RPMI8226 (cell line): ENCODE measurements around the gene ADGRG7.

Experiments
- DNase-seq: peaks from one replicate; pipeline ENCODE4 v3.0.0-alpha.2; 2015

ADGRG7 gene

DNA sequence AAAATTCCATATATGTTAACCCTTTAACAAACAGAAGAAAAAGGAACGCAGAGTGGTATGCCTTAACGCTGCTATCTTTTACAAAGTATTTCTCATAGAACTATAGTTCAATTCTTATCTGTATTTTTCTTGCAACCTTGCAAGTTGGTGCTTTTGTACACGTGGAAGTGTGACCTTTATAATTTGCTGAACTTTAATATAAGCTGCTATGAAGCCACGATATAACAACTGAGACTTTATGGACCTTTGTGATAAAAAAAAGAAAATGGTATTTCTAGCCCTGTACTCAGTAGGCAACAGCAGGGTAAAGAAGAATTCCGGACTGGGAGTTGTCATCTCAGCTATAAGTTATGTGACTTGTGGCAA, 93.6 kb downstream of the ADGRG7 start:
- DNase-seq, result no peak

DNA sequence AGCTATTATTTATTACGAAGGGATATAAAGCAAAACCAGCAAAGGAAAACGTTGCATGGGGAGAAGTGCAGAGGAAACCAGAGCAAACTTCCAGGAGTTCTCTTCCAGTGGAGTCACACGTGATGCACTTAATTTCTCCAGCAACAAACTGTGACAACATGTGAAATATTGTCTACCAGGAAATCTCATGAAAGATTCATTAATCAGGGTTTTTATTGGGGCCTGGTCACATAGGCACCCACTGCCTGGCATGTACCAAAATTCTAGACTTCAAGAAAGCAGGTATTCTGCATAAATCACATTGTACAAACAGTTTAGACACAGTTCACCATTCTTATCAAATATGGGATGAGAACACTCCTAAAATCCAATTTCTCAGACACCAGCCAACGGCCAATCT, 94.5 kb downstream of the ADGRG7 start:
- no peak for DNase-seq

DNA sequence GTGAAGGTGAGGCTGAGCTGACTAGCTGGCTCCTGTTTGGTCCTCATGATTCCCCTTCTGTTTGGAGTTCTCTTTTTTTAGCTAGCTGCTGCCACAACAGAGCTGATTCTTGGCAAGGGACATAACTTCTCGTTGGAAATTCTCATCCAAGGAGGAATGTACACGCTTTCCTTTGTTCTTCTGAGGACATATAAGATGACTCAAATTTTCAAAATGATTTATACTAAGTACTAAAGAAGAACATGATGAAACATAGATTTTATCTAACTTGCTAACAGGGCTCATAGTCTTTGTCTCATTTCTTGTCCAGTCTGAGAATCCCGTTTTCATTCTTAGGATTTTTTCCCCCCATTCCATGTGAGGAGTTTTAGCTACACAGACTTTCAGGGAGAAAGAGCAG, 97.0 kb downstream of the ADGRG7 start:
- no peak for DNase-seq

DNA sequence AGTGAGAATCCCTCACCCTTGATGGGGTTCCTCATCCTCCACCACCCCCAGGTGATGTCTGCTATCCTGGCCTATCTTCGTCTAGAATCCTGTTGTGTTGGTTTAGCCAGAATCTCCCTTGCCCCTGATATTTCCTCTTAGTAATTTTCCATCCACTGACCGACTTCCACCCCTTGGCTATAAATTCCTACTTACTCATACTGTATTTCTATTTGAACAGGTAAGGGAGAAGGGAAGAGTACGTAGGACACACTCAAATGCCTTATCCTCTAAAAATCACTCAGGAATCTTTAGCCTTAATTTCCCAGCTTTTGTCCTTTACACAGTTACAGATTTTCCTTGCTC, 99.2 kb downstream of the ADGRG7 start:
- DNase-seq, result no peak

DNA sequence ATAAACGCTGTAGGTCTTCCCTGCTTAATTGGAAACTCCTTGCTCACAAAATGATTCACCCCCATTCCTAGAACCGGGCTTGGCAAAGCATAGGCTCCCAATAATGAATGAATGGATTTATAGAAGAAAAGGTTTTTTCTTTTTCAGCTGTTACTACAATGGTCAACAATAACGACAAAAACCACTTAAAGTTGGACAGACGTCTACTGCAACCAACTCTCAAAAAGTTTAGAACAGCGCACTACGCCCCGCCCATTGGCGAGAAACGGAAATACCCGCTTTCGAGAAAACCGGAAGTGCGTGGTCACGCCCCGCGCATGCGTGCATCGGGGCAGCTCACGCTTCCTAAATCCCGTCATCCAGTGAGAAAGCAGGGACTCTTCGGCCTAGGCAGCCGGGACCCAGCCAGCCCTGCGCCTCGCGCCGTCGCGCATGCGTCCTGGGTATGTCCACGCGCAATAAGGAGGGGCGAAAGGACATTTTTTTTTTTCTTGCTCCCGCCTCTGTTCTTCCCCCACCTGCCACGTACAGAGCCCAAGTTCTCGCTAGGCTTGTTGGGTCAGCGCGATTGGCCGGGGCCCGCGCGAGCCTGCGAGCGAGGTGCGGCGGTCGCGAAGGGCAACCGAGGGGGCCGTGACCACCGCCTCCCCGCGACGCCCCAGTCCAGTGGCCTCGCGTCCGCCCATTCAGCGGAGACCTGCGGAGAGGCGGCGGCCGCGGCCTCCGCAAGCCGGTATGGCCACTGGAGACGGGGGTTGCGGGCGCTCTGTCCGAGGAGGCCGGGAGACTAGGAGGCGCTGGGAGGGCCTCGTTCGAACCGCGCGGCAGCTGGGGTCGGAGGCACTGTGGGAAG, 99.8 kb downstream of the ADGRG7 start, which contains the start of gene TFG:
TFG (plus strand) TSS at position 506 of the 853 bp plus-strand sequence. CDS start 4,192 bp downstream, outside the sequence.
- DNase-seq, result peak; percentile 99

DNA sequence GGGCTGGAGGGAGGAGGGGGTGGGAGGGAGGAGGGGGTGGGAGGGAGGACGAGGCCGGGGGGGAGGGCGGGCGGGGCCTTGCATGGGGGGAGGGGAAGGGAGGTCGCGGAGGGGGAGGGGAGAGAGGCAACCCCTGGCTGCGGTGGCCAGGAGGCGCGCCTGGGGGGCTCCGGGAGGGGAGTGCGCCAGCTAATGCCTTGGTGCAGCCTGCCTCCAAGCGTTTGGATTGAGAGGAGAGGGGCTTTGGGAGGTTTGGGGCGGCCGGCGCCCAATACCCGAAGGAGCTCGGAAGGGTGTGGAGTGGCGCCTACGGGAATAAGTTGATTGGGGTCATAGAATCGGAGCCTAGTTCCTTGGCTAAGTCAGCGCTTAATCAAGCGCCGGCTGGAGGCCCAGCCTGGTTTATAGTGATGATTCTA, 100.5 kb downstream of the ADGRG7 start:
- peak; percentile 42 for DNase-seq

DNA sequence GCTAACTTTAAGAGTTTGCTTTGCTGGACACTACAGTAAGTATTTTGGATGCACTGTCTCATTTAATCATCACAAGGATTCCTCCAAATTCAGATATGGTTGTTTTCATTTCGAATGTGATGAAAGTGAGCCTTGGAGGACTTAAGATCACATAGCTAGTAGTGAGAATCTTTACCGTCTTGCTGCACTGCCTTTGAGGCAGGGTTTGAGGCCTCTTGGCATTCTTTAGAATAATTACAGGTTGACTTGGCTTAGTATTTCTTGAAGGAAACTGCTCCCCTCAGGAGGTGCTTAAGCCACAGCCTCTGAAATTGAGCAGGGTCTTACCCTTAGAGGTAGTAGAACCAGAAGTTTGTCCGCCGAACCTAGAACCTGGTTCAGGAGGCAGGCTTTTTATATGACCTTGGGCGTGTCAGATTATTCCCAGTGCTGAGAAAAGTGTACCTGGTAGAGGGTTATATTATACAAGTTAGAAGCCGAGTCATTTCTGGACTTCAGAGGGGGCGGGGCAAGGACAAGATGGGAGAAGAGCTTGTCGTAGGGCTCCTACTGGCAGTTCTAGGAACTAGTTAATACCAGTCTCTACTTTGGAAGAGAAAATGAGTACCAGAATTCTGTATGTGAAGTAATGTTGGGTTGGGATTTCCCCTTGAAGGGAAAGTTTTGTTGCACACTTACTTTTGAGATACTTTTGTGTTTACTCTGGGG, 101.0 kb downstream of the ADGRG7 start:
- peak; percentile 79 for DNase-seq

DNA sequence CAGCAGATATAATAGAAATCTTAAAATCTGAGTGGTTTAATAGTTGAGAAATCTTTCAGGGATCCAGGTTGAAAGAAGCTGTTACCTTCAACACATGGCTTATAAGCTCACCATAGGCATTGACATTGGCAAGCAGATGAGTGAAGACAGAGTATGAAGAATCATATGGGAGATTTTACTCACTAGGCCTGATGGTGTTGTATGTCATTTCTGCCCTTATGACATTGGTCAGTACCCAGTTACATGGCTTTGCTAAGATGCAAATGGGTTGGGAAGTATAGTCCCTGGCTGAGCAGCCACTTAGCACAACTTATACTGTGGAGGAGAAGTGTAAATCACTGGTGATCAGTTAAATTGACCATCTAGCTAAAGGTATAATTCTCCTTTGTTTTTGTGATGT, 105.8 kb downstream of the ADGRG7 start:
- no peak for DNase-seq

DNA sequence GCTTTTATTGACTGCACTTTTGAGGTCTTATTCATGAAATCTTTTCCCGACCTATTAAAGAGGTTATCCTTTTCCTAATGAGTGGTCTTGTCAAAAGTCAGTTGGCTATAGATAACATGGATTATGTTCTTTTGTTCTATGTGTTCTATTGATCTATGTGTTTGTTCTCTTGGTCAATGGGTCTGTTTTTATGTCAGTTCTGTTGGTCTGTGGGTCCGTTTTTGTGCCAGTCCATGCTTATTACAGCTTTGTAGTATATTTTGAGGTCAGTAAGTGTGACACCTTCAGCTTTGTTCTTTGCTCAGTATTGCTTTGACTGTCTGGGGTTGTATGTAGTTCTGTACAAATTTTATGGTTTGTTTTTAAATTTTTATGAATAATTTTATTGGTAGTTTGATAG, 107.7 kb downstream of the ADGRG7 start:
- no peak for DNase-seq

DNA sequence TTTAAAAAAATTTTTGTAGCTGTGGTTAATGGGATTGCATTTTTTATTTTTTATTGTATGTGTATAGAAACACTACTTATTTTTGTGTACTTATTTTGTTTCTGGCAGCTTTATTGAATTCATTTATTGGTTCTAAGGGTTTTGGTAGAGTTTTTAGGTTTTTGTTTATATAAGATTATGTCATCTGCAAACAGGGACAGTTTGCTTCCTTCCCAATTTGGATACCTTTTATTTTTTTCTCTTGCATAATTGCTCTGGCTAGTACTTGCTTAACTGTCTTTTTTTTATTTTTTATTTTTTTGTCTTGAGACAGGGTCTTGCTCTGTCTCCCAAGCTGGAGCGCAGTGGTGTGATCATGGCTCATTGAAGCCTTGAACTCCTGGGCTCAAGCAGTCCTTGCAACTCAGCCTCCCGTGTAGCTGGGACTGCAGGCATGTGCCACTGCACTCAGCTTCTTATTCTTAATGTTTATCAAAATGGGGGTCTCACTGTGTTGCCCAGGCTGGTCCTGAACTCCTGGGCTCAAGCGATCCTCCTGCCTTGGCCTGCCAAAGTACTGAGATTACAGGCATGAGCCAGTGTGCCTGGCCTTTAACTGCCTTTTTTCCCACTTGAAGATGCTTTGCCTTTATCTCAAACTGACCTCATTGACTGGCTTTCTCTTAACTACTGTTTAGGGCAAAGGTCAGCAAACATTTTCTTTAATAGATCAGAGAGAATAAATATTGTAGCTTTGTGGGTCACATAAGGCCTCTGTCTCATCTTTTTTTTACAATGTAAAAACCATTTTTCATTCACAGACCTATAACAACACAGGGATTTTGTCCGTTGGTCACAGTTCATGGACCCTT, 108.5 kb downstream of the ADGRG7 start:
- no peak for DNase-seq

DNA sequence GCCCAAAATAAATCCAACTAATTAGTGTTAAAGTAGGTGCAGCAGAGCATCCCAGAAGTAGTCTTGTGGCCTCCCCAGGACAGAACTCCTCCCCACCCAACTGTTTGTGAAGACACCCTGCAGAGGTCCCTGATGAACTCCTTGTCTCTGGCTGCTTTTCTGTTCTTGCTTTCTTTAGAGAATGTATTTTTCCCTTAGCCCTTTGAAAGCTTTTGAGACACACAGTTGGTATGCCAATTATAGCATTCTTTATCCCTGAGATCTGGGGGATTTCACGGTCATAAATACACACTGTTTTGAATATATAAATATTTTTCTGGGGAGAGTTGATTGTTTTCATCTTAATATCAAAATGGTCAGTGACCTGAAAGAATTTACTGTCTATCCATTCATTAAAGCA, 109.7 kb downstream of the ADGRG7 start:
- no peak for DNase-seq

DNA sequence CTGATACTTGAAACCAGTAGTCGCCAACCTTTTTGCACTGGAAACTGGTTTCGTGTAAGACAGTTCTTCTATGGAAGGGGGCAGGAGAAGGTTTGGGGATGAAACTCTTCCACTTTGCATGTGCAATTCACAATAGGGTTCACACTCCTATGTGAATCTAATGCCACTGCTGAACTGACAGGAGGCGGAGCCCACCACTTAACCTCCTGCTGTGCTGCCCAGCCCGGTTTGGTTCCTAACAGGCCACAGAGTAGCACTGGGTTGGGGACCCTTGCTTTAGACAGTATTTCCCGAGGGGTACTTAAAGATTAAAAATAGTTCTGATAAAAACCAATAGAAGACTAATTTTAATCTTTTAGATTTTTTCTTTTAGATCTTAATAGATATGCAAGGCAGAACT, 111.0 kb downstream of the ADGRG7 start:
- DNase-seq, result no peak

DNA sequence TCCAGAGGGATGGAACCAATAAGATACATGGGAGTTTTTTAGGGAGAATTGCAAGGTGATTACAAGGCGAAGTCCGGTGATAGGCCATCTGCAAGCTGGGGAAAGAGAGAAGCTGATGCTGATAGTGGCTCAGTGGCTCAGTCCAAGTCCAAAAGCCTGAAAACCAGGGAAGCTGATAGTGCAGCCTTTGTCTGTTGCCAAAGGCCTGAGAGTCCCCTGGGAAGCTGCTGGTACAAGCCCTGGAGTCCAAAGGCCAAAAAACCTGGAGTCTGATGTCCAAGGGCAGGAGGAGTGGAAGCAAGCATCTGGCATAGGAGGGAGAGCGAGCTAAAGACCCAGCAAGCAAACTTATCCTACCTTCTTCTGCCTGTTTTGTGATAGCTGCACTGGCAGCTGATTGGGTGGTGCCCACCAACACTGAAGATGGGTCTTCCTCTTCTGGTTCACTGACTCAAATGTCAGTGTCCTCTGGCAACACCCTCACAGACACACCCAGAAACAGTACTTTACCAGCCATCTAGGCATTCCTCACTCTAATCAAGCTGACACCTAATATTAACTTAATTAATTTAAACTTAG, 116.6 kb downstream of the ADGRG7 start:
- no peak for DNase-seq

DNA sequence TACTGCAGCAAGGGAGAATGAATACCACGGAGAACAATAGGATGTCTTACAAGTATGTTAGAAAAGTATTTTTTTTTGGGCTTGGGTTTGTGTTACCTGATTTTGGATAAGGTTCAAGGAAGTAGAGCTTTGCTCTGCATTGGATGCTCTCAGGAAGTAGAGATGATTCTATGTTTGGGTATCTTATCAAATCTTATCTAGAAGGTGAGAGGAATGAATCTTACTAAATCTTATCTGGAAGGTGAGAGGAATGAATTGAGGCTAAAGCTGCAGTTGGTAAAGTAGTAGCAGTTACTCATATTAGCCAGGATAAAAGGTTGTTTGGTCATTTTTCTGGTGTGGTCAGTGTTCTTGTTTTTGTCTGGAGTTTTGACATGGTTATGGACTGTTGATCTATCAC, 117.3 kb downstream of the ADGRG7 start:
- no peak for DNase-seq

DNA sequence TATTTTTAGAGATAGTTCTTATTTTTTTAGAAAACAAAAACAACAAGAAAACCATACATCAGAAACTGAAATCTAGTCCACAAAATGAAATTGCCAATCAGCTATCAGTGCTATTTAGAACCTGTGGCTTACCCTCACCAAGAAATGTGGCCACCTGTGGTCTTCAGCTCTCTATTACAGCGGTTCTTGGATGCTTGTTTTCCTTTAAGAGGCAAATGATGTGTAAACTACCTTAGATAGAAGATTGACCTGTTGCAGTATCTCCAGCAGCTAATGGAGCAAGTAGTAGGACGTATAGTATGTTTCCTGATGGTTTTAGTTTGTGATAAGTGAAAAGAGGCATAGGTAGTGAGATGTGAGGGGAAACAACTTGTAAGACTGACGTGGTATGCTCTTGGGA, 121.1 kb downstream of the ADGRG7 start:
- DNase-seq, result no peak

DNA sequence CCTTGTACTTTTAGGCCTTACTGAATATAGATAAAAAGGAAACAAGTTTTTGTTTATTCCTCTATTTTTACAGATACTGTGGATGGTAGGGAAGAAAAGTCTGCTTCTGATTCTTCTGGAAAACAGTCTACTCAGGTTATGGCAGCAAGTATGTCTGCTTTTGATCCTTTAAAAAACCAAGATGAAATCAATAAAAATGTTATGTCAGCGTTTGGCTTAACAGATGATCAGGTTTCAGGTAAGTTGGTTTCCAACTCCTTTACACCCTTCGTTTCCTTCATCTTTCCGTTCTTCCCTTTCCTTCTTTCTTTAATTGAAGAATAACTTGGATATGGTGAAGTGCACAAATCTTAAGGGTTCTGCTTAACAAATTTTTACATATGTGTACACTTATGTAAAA, 123.0 kb downstream of the ADGRG7 start:
- DNase-seq, result no peak

DNA sequence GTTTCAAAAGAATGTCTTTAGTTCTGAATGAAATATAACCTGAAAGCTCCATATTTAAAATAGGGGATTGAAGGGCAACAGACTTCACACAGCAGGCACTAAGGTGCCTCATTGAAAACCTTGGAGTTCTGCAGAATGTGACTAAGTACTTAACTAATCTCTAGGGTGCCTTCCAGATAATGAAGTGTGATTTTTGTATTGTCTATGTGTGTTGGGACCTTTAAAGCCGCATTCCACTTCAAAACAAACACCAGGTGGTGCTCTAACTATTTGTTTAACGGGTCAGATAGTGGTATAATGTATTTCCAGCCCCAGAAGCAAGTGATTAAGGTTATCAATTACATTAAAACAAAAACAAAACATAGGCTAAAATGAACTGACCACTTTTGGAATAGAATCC, 127.9 kb downstream of the ADGRG7 start:
- peak; percentile 15 for DNase-seq

DNA sequence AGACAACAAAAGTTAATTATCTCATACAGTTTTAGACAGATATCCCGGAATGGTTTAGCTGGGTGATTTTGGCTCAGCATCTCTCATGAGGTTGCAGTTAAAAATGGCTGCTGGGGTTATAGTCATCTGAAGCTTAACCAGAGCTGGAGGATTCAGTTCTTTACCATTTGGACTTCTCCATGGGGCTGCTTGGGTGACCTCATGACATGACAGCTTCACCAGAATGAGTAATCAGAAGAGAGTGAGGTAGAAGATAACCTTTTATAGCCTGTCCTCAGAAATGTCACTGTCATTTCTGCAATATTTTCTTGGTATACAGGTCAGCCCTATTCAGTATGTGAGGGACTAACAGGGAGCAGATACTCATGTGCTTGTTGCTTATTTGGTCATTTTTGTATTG, 130.8 kb downstream of the ADGRG7 start:
- no peak for DNase-seq

DNA sequence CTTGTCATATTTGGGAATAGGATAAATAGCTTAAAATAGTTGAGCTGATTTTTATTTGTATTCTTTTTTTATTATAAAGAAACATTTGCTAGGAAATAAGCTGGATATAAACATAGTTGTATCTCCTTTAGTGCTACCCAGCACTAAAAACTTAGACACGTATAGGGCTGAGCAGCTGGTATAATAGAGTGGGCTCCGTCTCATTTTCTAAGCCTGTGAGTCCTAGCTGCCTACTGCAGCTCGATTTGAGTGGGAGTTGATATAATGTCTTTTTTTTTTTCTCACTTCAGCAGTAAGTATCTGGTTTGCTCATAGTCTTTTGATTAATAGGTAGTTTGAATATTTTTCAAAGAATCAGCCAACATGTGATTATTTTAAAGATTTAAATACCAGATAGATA, 134.1 kb downstream of the ADGRG7 start:
- DNase-seq, result no peak

DNA sequence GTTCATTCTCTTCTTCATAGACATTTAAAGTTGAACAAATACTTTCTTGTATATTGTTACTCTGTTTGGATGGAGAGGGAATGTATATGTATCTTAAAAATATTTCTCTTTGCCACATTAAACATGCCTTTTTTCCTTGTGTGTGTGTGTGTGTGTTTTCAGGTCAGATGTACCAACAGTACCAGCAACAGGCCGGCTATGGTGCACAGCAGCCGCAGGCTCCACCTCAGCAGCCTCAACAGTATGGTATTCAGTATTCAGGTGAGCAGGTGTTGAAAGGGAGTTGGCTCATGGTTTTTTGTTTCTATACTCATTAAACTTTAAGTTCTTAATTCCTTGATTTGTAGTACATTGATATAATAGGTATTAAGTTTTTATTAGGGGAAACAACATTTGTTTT, 135.3 kb downstream of the ADGRG7 start:
- no peak for DNase-seq
